ENCODE results near the gene CELF6.

Gene CELF6

GRCh38 chr15:72339777-72340177 is 19.8 kb upstream of the CELF6 start:
- no peak overlapping the region for H3K4me3 ChIP-seq (ENCODE audit: low read length)
- no peak for TF ChIP-seq ZNF274 (IDR thresholded peaks at IDR 0.05; ENCODE audit: low read depth, low read length)

- H3K4me3 ChIP-seq (ENCODE audit: low read length) = no peak overlapping the region
- no peak for TF ChIP-seq ZNF274 (IDR thresholded peaks at IDR 0.05; ENCODE audit: low read depth, low read length)
Observed at GRCh38 chr15:72338617-72339321, 18.8 kb upstream of the CELF6 start.

GRCh38 chr15:72338148-72338547 is 18.2 kb upstream of the CELF6 start:
- no peak overlapping the region for H3K4me3 ChIP-seq (ENCODE audit: low read length)
- no peak for TF ChIP-seq ZNF274 (IDR thresholded peaks at IDR 0.05; ENCODE audit: low read depth, low read length)

GRCh38 chr15:72334842-72335241 is 14.9 kb upstream of the CELF6 start:
- no peak overlapping the region for H3K4me3 ChIP-seq (ENCODE audit: low read length)
- TF ChIP-seq ZNF274 (IDR thresholded peaks at IDR 0.05; ENCODE audit: low read depth, low read length) = no peak

- H3K4me3 ChIP-seq (ENCODE audit: low read length) = no peak overlapping the region
- TF ChIP-seq ZNF274 (IDR thresholded peaks at IDR 0.05; ENCODE audit: low read depth, low read length) = no peak
Observed at GRCh38 chr15:72331021-72331420, 11.1 kb upstream of the CELF6 start.

- no peak overlapping the region for H3K4me3 ChIP-seq (ENCODE audit: low read length)
- no peak for TF ChIP-seq ZNF274 (IDR thresholded peaks at IDR 0.05; ENCODE audit: low read depth, low read length)
Observed at GRCh38 chr15:72323752-72324151, 3.8 kb upstream of the CELF6 start.

GRCh38 chr15:72319360-72319984 is 485 bp downstream of the CELF6 start:
- no peak for TF ChIP-seq ZNF274 (IDR thresholded peaks at IDR 0.05; ENCODE audit: low read depth, low read length)
- H3K4me3 ChIP-seq (ENCODE audit: low read length) = no peak overlapping the region

GRCh38 chr15:72318408-72318942 is 1.5 kb downstream of the CELF6 start:
- H3K4me3 ChIP-seq (ENCODE audit: low read length) = no peak overlapping the region
- no peak for TF ChIP-seq ZNF274 (IDR thresholded peaks at IDR 0.05; ENCODE audit: low read depth, low read length)

- no peak for TF ChIP-seq ZNF274 (IDR thresholded peaks at IDR 0.05; ENCODE audit: low read depth, low read length)
- no peak overlapping the region for H3K4me3 ChIP-seq (ENCODE audit: low read length)
Observed at GRCh38 chr15:72315706-72316370, 4.1 kb downstream of the CELF6 start.

- TF ChIP-seq ZNF274 (IDR thresholded peaks at IDR 0.05; ENCODE audit: low read depth, low read length) = no peak
- no peak overlapping the region for H3K4me3 ChIP-seq (ENCODE audit: low read length)
Observed at GRCh38 chr15:72313881-72314280, 6.1 kb downstream of the CELF6 start.

GRCh38 chr15:72313448-72313840 is 6.5 kb downstream of the CELF6 start:
- H3K4me3 ChIP-seq (ENCODE audit: low read length) = no peak overlapping the region
- no peak for TF ChIP-seq ZNF274 (IDR thresholded peaks at IDR 0.05; ENCODE audit: low read depth, low read length)

- no peak for TF ChIP-seq ZNF274 (IDR thresholded peaks at IDR 0.05; ENCODE audit: low read depth, low read length)
- H3K4me3 ChIP-seq (ENCODE audit: low read length) = no peak overlapping the region
Observed at GRCh38 chr15:72312605-72313447, 7.1 kb downstream of the CELF6 start.

GRCh38 chr15:72307026-72307425 is 12.9 kb downstream of the CELF6 start:
- no peak for TF ChIP-seq ZNF274 (IDR thresholded peaks at IDR 0.05; ENCODE audit: low read depth, low read length)
- no peak overlapping the region for H3K4me3 ChIP-seq (ENCODE audit: low read length)

- TF ChIP-seq ZNF274 (IDR thresholded peaks at IDR 0.05; ENCODE audit: low read depth, low read length) = no peak
- H3K4me3 ChIP-seq (ENCODE audit: low read length) = no peak overlapping the region
Observed at GRCh38 chr15:72306211-72306785, 13.7 kb downstream of the CELF6 start.
